Mononuclear cell (primary cell): ENCODE results near the gene IL10RB. TPM values are rescaled to one million over a fixed set of nuclear protein-coding genes. Genes with fewer than 3 reads are reported as not detected.

Source experiments
- H3K27me3 ChIP-seq: 2 replicates; pipeline ENCODE4 v1.6.0; 2011; ENCODE audit warnings: low read length, control low read depth; ENCODE audit not compliant: insufficient read depth
- H3K4me1 ChIP-seq: 2 replicates; pipeline ENCODE4 v1.5.1; 2011; ENCODE audit warnings: mild to moderate bottlenecking, low read length, control low read depth; ENCODE audit not compliant: insufficient read depth
- H3K4me3 ChIP-seq: 2 replicates; pipeline ENCODE4 v1.5.1; 2011; ENCODE audit warnings: mild to moderate bottlenecking, low read length, moderate library complexity
- H3K9me3 ChIP-seq: 2 replicates; pipeline ENCODE4 v1.5.1; 2011; ENCODE audit warnings: low read depth, mild to moderate bottlenecking, control low read depth, low read length
- total RNA-seq: library from RNA; depleted of rRNA; stranded (reverse); fragments of >200 nt; gene quantifications from one replicate; pipeline ENCODE4 v1.2.3, GENCODE V29; 2012

The IL10RB gene
- total RNA-seq, 1 donor = 18.7 TPM

DNA sequence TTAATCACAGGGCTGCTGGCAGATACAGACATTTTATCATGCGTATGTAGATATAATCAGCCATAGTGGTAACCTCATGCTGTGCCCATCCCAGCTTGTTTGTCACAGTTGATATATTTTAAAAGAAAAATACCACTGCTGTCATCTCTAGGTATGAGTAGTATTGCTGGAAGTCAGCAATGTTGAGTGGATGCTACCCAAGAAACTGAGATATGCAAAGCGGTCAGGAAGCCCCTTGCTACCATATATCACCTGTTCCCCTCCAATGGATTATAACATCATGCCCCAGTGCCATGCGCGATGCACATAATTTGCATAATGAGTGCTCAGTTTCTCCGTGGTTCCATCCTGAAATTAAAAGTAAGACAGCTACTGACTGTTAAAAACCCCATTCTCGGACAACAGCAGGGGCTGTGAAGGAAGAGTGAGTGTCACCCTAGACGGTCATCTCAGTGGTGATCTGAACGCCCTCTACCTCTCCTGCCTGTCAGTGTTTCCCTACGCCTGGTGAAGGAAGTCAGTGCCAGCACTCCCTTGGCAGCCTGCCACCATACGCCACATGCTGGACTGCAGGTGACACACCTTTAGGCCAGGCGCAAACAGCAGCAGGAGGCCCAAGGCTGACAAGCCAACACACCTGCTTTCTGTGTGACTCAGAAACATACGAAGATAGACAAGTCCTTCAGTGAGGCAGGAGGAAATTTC, 2.7 kb downstream of the IL10RB start:
- Histone ChIP-seq H3K4me3 (no peak overlapping the region), H3K4me1 (peaks cover 83% of the 10 kb centered on the region), H3K9me3 (no peaks in the 10 kb centered on the region), H3K27me3 (no peaks in the 10 kb centered on the region)

- Histone ChIP-seq H3K9me3 (no peaks in the 10 kb centered on the region), H3K4me3 (no peak overlapping the region), H3K27me3 (no peaks in the 10 kb centered on the region), H3K4me1 (peaks cover 62% of the 10 kb centered on the region)
Measured at GRCh38 chr21:33270986-33271385, 4.8 kb downstream of the IL10RB start.

DNA sequence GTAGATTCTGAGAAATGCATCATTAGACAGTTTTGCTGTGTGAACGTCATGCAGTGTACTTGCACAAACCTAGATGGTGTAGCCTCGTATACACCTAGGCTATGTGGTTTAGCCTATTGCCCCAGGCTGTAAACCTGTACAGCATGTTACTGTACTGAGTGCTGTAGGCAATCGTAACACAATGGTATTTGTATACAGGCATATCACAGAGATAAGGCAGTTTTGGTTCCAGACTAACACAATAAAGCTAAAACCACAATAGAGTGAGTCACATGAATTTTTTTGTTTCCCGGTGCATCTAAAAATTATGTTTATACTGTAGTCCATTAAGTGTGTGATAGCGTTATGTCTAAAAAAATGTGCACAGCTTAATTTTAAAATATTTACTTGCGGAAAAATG, 6.9 kb downstream of the IL10RB start:
- Histone ChIP-seq H3K4me3 (no peak overlapping the region), H3K27me3 (no peaks in the 10 kb centered on the region), H3K4me1 (peaks cover 49% of the 10 kb centered on the region), H3K9me3 (no peaks in the 10 kb centered on the region)

GRCh38 chr21:33278721-33279120, 12.6 kb downstream of the IL10RB start:
- H3K4me3 ChIP-seq = no peak overlapping the region
- no peaks in the 10 kb centered on the region for H3K9me3 ChIP-seq
- no peaks in the 10 kb centered on the region for H3K27me3 ChIP-seq
- no peaks in the 10 kb centered on the region for H3K4me1 ChIP-seq

GRCh38 chr21:33279330-33279820, 13.2 kb downstream of the IL10RB start:
- no peaks in the 10 kb centered on the region for H3K27me3 ChIP-seq
- no peaks in the 10 kb centered on the region for H3K4me1 ChIP-seq
- no peaks in the 10 kb centered on the region for H3K9me3 ChIP-seq
- no peak overlapping the region for H3K4me3 ChIP-seq

DNA sequence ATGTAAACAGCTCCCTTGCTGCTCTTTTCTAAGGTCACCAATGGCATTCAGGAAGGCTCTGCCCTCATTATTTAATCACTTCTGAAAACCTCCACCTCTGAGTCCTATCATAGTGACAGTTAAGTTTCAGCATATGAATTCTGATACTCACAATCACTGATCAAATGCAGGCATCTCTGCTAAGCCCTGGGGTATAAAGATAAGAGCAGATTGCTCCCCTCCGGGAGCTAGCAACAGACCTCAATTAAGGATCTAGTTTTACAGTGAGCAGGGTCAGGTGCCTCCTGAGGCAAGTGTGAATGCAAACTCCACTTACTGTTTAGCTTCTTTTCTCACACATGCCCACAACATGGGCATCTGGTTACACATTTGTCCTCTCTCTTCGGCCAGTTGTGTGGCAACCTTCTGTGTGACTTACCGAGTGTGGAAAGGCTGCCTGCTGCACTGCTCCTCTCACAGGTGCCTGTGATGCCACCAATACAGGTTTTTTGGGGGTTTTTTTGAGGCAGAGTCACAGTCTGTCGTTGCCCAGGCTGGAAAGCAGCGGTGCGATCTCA, 15.0 kb downstream of the IL10RB start:
- no peaks in the 10 kb centered on the region for H3K4me1 ChIP-seq
- no peaks in the 10 kb centered on the region for H3K27me3 ChIP-seq
- H3K9me3 ChIP-seq = no peaks in the 10 kb centered on the region
- H3K4me3 ChIP-seq = no peak overlapping the region

DNA sequence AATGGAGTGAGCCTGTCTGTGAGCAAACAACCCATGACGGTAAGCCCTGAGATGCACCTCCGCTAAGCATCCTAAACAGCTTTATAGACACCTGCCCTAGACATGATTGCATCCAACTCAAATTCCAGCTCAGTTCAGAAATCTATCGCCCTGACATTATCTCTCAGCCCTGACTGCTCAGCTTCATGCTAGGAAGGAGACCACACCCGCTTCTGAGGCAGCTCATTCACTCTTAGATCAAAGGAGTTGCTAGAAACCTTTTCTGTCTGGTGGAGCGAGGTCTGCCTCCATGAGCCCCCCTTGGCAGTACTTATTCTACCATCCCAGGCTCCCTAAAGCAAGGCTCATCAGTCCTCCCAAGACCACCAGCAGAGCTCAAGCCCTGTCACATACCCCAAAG, 17.0 kb downstream of the IL10RB start:
- no peaks in the 10 kb centered on the region for H3K4me1 ChIP-seq
- H3K4me3 ChIP-seq = no peak overlapping the region
- H3K27me3 ChIP-seq = no peaks in the 10 kb centered on the region
- H3K9me3 ChIP-seq = no peaks in the 10 kb centered on the region

DNA sequence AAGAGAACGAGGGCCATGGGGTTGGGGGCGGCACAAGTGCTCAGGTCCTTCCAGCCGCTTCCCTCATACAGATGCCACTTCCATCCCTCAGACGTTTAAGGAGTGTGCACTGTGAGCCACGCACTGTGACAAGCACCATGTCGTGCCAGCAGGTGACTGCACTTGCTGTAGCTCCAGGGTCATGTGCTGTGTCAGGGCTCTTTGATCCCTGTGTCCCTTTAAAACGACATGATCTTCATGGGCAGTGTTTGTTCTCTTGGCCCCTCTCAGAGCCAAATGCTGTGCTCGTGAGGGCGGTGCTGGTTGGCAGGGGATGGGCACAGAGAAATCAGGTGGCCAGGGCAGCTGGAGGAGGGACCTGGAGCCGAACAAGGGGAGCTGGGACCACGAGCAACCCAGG, 19.9 kb downstream of the IL10RB start:
- no peaks in the 10 kb centered on the region for H3K4me1 ChIP-seq
- H3K9me3 ChIP-seq = no peaks in the 10 kb centered on the region
- H3K27me3 ChIP-seq = no peaks in the 10 kb centered on the region
- H3K4me3 ChIP-seq = no peak overlapping the region

- Histone ChIP-seq H3K4me3 (no peak overlapping the region), H3K27me3 (no peaks in the 10 kb centered on the region), H3K4me1 (no peaks in the 10 kb centered on the region), H3K9me3 (no peaks in the 10 kb centered on the region)
Measured at GRCh38 chr21:33286600-33287456, 20.7 kb downstream of the IL10RB start.

DNA sequence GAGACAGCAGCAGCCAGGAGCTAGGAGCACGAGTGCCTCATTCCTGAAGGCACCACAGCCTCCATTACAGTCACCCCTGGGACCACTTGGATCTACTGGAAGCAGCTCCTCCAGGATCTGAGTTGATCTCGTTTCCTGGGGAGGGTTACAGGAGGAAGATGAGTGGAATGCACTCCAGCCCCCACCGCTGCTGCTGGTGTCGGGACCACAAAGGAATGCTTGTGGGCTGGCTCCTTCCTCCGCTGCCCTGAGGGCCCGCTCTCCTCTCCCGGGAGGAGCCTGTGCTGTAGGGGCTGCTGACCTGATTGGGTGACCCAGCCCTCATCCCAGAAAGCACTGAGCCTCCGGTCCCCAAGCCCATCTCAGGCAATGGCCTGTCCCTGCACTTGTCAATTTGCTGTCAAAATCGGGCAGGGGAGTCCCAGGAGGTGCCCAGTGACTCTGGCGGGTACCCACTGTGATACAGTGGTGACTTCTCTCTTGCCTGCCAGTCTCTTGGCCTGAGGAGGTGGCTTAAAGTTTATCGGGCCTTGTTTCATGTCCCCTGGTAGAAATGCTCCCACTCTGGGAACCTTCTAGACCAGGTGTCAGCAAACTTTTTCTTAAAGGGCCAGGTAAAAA, 23.1 kb downstream of the IL10RB start:
- no peaks in the 10 kb centered on the region for H3K9me3 ChIP-seq
- H3K4me1 ChIP-seq = peaks cover 7% of the 10 kb centered on the region

DNA sequence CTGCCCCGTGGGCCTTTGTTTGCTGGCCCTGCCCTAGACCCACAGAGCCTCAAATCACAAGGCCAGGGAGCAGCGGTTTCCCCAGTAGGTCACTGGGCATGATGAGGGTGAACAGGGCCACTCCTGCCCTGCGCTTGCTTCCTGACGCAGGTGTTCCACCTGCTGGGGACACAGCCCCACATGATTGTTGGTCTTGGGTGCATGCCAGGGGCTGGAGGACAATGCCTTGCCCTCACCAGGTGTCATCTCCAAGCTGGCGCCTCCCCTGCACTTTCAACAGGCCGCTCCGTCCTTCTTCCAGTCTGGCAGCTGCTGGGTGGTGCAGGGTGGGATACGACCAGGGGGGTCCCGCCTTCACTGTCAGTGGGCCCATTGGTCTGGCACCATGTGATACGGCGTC, 24.3 kb downstream of the IL10RB start:
- peaks cover 7% of the 10 kb centered on the region for H3K4me1 ChIP-seq
- no peak overlapping the region for H3K4me3 ChIP-seq
- no peaks in the 10 kb centered on the region for H3K27me3 ChIP-seq
- H3K9me3 ChIP-seq = no peaks in the 10 kb centered on the region

More for the DNA sequence above, 23.1 kb downstream of the IL10RB start:
- Histone ChIP-seq H3K4me3 (no peak overlapping the region), H3K27me3 (no peaks in the 10 kb centered on the region)

GRCh38 chr21:33291686-33292085, 25.5 kb downstream of the IL10RB start:
- no peaks in the 10 kb centered on the region for H3K27me3 ChIP-seq
- no peaks in the 10 kb centered on the region for H3K9me3 ChIP-seq
- H3K4me1 ChIP-seq = peaks cover 7% of the 10 kb centered on the region
- H3K4me3 ChIP-seq = no peak overlapping the region

DNA sequence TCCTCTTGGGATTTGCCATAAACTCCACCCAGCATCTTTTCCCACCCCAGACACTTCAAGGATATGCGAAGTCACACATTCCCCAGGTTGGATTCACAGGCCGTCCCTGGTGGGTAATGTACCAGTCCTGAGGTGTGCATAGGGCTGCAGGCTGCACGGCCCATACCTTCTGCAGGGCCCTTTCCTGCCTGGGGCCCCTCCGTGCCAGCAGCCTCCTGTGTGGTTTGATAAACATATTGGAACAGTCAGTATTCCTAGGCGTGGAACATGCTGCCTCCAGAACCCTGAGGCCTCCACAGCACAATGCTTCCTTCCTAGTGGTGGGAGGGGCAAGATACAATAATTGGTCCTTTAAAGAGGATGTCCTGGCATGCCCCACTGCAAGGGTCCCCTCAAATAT, 26.6 kb downstream of the IL10RB start:
- no peaks in the 10 kb centered on the region for H3K27me3 ChIP-seq
- H3K9me3 ChIP-seq = no peaks in the 10 kb centered on the region
- H3K4me1 ChIP-seq = peaks cover 15% of the 10 kb centered on the region
- H3K4me3 ChIP-seq = no peak overlapping the region

GRCh38 chr21:33293136-33293535, 27.0 kb downstream of the IL10RB start:
- no peaks in the 10 kb centered on the region for H3K27me3 ChIP-seq
- H3K4me3 ChIP-seq = no peak overlapping the region
- no peaks in the 10 kb centered on the region for H3K9me3 ChIP-seq
- H3K4me1 ChIP-seq = peaks cover 19% of the 10 kb centered on the region

DNA sequence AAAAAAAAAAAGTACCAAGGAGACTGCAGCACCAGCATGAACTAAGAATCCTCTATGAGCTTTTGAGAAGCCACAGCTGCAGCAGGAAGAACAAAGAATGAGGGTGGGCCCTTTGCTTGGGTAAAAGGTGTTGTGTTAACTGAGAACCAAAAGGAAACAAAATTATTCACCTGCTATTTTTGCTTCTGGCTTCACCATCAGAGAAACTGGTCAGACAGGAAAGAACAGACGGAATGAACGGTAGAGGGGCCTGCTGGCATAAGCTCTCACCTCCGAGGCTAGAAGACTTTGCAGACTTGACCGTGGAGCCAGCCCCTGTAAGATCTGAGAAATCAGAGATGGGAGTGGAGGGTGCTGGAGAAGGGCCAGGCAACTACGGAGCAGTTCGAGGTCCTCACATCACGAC, 27.6 kb downstream of the IL10RB start:
- H3K4me1 ChIP-seq = peaks cover 24% of the 10 kb centered on the region
- no peaks in the 10 kb centered on the region for H3K27me3 ChIP-seq
- H3K4me3 ChIP-seq = no peak overlapping the region
- no peaks in the 10 kb centered on the region for H3K9me3 ChIP-seq
